NCI-H2107 (cell line): Measurements from ENCODE around the gene ATG4D.
"Not testable (repeated sequence)": the region's sequence is repeated elsewhere in the genome, so short reads cannot be mapped to it uniquely, and the experiment has no call there.

Experiments
- DNase-seq: peaks from one replicate; lab custom pipeline; 2025; lab: John Stamatoyannopoulos, UW

ATG4D gene

GRCh38 chr19:10519421-10519820 is 24.3 kb upstream of the ATG4D start:
- DNase-seq: no peak

DNA sequence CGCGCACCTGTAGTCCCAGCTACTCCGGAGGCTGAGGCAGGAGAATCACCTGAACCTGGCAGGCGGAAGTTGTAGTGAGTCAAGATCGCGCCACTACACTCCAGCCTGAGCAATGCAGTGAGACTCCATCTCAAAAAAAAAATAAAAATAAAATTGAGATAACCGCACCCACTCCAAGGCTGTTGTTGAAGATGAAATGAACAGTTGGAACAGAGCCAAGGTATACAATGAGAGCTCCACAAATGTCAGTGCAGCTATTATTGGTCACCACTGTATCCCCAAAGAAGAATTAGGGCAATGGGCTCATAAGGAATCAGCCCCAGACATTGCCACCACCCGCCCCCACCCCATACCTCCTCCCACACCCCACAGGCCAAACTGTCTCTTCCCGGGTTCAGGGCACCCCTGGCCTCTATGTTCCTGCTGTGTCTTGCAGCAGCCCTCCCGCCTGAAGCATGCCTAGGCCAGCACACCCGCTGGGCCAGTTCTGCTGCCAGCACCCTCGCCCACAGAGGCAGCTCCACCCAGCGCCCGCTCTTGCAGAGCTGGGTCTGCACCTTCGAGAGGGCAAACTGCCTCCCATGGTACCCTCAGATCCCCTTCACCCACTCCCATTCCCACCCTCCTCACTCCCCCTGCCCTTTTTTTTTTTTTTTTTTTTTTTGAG is 22.9 kb upstream of the ATG4D start:
- DNase-seq: no peak

DNA sequence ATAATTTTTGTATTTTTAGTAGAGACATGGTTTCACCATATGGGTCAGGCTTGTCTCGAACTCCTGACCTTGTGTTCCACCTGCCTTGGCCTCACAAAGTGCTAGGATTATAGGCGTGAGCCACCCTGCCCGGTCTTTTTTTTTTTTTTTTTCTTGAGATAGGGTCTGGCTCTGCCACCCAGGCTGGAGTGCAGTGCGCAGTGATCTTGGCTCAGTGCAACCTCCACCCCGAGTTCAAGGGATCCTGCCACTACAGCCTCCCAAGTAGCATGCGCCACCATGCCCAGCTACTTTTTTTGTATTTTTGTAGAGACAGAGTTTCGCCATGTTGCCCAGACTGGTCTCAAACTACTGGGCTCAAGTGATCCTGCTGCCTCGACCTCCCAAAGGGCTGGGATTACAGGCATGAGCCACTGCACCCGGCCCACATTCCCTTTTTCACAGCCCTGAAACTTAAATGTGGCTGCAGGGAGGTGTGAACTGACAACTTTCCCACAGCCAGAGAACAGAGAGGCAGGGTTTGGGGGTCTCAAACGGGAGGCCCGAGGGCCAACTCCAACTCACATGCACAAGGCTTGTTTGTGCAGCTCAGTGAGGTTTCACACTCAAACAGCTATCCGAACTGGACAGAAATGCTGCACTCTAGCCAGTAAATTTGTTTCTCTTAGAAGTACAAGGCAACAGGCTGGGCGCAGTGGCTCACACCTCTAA is 22.1 kb upstream of the ATG4D start:
- no peak for DNase-seq

DNA sequence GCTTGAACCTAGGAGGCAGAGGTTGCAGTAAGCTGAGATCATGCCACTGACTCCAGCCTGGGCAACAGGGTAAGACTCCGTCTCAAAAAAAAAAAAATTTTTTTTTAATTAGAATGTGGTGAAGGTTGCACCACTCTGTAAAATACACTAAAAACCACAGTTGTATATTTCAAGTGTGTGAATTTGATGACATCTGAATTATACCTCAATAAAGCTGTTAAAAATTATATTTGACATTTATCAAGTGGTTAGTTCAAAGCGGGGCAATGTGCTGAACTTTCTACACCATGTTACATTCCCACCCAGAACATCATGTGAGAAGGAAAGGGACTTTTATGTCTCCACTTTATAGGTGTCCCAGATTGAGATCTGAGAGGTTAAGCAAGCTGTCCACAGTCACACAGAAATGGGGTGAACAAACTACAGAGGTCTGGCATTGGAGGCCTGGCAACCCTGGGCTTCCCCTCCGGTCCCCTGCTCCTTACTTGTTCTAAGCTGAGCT is 20.5 kb upstream of the ATG4D start:
- DNase-seq: no peak

GRCh38 chr19:10525636-10526035 is 18.1 kb upstream of the ATG4D start:
- DNase-seq: no peak

GRCh38 chr19:10526887-10527286 is 16.8 kb upstream of the ATG4D start:
- not testable (repeated sequence) for DNase-seq

GRCh38 chr19:10532457-10532856 is 11.2 kb upstream of the ATG4D start:
- no peak for DNase-seq

- no peak for DNase-seq
Measured at GRCh38 chr19:10533646-10534386, 9.9 kb upstream of the ATG4D start.

DNA sequence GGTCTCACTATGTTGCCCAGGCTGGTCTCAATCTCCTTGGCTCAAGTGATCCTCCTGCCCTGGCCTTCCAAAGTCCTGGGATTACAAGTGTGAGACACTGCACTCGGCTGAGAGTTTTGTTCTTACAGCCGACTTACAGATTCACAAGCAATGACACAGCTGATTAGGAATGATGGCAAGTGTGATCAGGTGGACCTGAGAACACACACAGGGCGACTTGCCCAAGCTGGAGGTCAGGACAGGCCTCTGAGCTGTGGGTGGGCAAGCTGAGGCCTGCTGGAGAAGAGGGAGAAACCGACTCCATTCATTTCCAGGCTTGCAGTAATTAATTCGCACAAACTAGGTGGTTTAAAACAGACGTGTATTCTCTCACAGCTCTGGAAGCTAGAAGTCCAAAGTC is 8.1 kb upstream of the ATG4D start:
- DNase-seq: no peak

- DNase-seq: no peak
Measured at GRCh38 chr19:10537668-10538067, 6.0 kb upstream of the ATG4D start.

DNA sequence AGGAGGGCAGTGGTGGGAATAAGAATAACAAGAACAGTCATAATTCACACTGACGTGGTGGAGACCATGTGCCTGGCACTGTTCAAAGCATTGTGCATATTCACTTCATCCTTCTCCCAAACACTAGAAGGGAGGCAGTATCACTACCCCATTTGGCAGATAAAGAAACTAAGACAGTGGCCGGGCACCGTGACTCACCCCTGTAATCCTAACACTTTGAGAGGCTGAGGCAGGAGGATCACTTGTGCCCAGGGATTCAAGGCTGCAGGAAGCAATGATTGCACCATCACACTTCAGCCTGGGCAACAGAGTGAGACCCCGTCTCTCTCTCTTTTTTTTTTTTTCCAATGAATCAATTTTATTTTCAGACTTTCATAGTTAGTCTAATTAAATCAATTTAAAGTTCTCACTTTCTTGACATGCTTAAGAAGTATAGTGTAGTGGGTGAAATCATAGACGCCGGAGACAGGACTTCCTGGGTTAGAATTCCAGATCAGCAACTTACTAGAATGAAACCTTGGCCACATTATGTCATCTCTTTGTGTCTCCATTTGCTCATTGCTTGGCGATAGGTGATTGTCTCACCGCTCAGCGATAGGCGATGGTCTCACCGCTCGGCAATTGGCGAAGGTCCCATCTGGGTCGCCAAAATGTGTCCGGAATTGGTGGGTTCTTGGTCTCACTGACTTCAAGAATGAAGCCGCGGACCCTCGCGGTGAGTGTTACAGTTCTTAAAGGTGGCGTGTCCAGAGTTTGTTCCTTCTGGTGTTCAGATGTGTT is 5.3 kb upstream of the ATG4D start:
- no peak for DNase-seq

DNA sequence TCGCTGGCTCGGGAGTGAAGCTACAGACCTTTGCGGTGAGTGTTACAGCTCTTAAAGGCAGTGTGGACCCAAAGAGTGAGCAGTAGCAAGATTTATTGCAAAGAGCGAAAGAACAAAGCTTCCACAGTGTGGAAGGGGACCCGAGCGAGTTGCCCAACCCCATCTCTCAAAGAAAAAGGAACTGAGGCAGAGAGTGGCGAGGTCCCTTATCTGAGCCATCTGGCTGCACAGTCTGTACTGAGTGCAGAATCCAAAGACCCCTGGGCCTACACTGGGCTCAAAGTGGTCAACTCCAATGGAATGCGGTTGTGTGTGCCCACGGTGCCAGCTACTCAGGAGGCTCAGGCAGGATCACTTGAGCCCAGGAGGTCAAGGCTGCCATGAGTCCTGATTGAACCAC is 4.7 kb upstream of the ATG4D start:
- DNase-seq: not testable (repeated sequence)

- no peak for DNase-seq
Measured at GRCh38 chr19:10543059-10543419, 665 bp upstream of the ATG4D start.

DNA sequence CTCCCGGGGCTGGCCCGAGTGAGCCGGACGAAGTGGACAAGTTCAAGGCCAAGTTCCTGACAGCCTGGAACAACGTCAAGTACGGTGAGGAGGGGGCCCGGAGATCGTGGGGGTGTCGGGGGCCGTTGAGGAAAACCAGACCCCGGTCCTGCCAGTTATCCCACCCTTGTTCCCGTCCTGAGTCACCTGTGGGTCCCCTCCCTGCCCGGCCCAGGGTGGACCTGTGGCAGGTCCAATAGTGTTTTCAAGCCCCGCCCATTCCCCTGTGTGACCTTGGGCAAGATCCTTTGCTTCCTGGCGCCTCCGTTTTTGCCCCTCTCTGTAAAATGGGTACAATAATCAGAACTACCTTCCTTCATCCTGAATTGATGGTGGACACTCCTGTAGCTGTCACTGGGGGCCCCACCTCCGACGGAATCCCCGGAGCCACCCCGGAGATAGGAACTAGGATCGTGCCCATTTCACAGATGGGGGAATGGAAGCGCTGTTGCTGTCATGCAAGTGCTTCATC is 593 bp downstream of the ATG4D start:
- no peak for DNase-seq

DNA sequence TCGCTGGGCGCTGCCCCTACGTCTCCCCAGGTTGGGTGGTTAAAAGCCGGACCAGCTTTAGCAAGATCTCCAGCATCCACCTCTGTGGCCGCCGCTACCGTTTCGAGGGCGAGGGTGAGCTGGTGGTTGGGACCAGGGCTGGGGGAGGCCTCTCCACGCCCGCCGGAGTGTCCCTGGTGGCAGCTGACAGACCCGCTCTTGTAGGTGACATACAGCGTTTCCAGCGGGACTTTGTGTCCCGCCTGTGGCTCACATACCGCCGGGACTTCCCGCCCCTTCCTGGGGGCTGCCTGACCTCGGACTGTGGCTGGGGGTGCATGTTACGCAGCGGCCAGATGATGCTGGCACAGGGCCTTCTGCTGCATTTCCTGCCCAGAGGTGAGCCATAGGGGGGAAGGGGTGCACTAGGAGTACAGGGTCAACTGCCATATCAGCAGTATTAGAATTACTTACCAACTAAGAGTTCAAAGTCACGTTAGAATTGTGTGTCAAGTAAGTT is 1.1 kb downstream of the ATG4D start:
- DNase-seq: no peak

- no peak for DNase-seq
Measured at GRCh38 chr19:10546817-10547216, 3.1 kb downstream of the ATG4D start.

- DNase-seq: no peak
Measured at GRCh38 chr19:10548746-10549276, 5.1 kb downstream of the ATG4D start.

DNA sequence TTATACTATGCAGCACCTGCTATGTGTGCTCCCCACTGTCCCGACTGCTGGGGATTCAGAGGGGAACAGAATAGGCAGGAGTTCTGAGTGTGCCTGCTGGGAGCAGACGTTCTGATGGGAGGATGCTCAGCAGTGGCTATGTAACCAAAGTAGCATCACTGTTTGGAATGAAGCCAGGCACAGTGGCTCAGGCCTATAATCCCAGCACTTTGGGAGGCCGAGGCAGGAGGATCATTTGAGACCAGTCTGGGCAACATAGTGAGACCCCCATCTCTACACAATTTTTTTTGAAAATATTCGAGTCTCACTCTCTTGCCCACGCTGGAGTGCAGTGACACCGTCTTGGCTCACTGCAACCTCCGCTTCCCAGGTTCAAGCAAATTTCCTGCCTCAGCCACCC is 6.0 kb downstream of the ATG4D start:
- no peak for DNase-seq

- DNase-seq: no peak
Measured at GRCh38 chr19:10550336-10550735, 6.6 kb downstream of the ATG4D start.

DNA sequence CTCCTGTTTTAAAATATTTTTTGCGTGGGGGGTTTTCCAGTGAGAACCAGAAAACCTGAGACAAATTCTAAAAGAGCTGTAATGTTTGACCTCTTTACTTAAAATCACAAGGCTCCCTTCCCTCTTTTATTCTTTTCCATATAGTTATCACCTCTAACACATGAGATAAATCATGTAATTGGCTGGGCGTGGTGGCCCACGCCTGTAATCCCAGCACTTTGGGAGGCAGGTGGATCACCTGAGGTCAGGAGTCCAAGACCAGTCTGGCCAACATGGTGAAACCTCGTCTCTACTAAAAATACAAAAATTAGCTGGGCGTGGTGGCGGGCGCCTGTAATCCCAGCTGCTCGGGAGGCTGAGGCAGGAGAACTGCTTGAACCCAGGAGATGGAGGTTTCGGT is 7.3 kb downstream of the ATG4D start:
- not testable (repeated sequence) for DNase-seq

DNA sequence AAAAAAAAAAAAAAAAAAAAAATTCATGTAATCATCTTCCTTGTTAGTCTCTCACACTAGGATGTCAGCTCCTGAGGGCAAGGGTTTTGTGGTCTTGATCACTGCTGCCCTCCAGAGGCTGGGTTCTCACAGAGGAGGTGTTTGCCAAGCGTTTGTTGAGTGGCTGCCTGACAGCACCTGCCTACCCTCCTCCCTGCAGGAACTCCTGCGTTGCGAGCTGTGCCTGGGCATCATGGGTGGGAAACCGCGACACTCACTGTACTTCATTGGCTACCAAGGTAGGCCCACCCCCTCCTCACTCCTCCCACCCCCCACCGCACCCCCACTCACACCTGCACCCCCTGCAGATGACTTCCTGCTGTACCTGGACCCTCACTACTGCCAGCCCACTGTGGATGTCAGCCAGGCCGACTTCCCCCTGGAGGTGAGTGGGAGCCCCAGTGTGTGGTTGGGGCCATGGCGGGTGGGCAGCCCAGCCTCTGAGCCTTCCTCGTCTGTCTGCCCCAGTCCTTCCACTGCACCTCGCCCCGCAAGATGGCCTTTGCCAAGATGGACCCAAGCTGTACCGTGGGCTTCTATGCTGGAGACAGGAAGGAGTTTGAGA is 8.1 kb downstream of the ATG4D start:
- DNase-seq: no peak
